Measurements from ENCODE around the gene CSNK2A1.

The CSNK2A1 gene

DNA sequence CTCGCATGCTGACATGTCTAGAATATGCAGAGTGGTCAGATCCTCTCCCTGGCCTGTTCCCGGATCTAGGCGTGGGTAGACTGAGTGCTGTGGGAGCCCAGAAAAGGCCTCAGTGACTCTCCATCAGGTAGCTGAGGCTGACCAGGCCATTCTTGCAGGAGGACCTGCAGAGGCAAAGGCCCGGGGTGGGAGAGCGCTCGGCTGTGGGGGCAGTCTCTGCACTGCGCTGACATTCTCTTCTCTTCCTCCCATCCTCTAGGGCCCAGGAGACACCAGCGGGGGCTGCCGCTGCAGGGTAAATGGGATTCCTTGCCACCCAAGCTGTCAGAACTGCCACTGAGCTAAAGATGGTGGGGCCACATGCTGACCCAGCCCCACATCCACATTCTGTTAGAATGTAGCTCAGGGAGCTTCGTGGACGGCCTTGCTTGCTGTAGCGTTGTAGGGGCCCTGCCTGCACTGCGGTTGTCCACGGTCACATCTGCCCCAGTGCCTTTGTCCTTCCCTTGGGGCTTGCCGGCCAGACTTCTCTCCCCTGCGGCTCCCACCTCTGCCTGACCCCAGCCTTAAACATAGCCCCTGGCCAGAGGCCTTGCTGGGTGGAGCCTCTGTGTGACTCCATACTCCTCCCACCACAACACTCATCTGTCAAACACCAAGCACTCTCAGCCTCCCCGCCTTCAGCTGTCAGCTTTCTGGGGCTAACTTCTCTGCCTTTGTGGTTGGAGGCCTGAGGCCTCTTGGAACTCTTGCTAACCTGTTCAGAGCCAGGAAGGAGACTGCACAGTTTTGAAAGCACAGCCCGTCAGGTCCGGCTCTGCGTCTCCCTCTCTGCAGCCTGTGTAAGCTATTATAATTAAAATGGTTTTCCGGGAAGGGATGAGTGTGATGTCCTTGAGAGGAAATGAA lies 113.2 kb downstream of the CSNK2A1 start:
- no peak for DNase-seq (ENCODE audit: low spot score)

DNA sequence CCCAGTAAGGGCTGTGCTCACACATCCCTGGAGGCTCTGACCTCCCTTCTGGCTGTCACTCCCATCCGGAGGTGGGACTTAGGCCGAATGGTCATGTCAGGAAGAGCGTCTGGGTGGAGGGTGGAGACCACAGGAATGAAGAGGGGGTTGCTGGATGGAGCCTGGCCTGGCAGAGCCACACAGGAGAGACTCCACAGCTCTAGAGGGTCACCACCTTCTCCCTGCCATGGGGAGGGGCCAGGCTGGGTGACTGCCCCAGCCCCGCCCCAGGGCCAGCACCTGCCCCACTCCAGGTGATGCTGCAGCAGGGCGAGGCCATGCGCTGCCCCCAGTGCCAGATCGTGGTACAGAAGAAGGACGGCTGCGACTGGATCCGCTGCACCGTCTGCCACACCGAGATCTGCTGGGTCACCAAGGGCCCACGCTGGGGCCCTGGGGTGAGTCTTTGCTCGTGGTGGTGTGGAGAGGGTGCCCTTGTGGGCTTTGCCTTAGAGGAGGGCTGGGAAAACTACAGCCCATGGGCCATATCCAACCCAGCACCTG lies 114.9 kb downstream of the CSNK2A1 start:
- no peak for DNase-seq (ENCODE audit: low spot score)

DNA sequence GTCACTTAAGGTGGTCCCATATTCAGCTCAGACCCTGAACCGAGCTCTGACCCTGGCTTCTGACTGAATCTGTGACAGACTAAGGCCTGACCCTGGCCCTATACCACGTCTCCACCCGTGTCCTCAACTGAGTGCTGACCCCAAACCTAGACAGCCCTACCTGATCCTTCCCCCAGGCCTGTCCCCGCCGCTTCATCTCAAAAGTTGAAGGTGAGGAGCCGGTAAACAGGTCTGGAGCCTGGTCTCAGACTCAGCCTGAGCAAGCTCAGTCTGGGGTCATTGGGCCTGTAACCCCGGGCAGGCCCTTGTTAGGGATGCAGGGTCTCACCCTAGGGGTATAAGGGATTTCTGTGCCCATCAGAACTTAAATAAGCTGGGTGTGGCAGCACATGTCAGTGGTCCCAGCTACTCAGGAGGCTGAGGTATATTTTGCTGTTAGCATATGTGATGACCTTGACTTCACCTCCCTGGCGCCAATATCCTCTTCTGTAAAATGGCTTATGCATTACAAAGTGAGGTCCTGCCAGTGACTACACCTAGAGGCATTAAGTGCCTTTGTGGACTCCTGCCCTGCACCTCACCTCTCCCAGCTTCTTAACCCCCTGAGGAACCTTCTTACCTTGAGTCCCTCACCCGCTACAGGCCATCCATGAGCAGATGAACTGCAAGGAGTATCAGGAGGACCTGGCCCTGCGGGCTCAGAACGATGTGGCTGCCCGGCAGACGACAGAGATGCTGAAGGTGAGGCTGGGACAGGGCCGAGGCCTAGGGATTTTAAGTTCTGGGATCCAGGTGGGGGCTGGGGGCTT lies 115.5 kb downstream of the CSNK2A1 start:
- DNase-seq (ENCODE audit: low spot score): no peak

DNA sequence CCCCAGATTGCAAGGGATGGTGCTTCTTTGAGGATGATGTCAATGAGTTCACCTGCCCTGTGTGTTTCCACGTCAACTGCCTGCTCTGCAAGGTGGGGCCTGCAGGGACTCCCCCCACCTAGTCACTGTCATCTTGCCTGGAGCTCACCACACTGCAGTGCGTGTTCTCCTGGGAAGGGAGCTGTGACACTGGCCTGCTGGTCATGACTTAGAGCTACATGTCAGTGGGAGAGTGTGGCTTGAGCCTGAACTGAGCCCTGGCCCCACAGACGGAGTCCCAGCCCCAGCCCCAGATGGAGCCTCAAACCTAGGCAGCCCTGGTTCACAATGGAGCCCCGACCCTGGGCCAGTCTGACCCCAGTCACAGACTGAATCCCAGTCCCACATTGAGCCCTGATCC lies 116.2 kb downstream of the CSNK2A1 start:
- no peak for DNase-seq (ENCODE audit: low spot score)

DNA sequence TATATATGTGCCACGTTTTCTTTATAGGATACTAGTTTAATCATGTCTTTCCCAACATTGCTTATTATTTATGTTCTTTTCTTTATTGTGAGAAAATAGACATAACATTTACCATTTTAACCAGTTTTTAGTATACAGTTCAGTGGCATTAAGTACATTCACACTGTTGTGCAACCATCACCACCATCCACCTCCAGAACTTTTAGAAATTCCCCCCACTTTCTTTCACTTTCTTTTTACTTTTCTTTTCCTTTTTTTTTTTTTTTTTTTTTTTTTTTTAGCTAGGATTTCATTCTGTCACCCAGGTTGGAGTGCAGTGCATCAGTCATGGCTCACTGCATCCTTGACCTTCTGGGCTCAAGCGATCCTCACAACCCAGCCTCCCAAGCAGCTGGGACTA lies 117.0 kb downstream of the CSNK2A1 start:
- no peak for DNase-seq (ENCODE audit: low spot score)

All from putamen (tissue), 1 donor.